ENCODE data around the gene CDK14.
A peak's percentile ranks its signal among the peaks of the same experiment; 100 is the strongest.

CDK14 gene

DNA sequence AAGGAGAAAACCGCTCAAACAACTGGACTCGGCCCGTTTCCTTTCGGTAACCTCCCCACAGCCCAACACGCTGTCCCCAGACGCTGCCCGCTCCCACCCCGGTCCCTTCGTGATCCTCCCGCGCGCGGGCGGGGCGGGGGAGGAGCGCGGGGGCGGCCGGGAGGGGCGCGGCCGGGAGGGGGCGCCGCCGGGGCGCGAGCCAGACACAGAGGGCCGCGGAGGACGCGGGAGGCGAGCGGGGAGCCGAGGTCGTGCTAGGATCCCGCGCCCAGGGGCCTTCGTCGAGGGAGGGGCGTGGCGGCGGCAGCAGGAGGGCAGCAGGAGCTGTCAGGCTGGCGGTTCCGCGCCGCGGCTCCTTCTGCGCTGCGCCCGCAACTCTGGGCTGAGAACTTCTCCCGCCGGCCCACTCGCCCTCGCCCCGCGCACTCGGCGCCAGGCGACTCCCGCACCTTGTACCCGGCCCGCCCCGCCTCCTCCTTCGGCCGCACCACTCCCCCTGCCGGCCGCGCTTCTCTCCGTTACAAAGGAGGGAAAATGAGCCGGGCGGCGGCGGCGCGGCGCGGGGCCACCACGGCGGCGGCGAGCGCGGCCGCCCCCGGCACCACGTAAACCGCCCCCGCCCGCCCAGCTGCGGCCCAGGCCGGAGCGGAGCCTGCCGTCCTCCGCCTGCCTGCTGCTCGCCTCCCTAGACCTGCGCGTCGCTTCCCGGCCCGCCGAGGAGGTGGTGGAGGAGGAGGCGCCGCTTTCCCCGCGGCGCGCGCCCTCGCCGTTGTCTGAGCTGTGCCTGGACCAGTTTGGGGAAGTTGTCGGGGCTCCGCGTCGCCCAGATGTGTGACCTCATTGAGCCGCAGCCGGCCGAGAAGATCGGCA, at the start of gene CDK14:
Gene CDK14 (plus strand): TSS at position 521 of the 870 bp plus-strand sequence. CDS start 307 bp downstream, at position 828.
- peak; percentile 21 for DNase-seq

DNA sequence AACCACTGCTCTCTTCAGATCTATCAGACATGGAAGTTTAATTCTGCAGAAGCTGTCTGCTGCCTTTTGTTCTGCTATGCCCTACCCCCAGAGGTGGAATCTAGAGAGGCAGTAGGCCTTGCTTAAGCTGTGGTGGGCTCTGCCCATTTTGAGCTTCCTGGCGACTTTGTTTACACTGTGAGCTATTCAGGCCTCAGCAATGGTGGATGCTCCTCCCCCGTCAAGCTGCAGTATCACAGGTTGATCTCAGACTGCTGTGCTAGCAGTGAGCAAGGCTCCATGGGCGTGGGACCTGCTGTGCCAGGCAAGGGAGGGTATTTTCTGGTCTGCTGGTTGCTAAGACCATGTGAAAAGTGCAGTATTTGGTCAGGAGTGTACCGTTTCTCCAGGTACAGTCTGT, 45.1 kb upstream of the CDK14 start:
- no peak for DNase-seq

DNA sequence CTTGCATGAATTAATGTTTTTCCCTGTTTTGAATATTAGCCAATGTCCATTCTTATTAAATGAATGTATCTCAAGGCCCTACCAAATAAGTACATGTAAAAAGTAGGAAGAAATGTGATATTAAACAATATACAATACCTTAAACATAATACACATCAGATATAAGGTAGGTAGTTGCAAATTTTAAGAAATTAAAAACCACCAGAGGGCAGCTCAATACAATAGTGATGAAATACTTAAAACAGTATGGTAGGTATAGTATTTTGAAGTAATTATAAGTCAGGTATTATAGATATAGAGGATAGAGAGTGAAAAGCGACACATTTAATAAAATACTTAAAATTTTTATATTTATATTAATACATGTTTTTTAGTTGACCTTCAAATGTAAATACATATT, 43.6 kb upstream of the CDK14 start:
- no peak for DNase-seq

DNA sequence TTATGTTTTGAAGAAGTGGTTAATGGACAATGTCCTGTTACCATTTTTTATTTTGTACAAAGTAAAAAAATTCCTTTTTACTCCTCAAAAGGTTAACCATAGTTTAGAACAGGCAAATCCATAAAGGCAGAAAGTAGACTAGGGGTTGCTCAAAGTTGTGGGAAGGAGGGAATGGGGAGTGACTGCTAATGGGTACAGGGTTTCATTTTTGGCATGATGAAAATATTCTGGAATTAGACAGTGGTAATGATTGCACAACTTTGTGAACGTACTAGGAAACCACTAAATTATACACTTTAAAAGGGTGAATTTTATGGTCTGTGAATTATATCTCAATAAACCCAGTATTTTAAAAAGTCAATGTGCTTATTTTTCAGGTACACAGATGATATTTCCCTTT, 35.4 kb upstream of the CDK14 start:
- no peak for DNase-seq

DNA sequence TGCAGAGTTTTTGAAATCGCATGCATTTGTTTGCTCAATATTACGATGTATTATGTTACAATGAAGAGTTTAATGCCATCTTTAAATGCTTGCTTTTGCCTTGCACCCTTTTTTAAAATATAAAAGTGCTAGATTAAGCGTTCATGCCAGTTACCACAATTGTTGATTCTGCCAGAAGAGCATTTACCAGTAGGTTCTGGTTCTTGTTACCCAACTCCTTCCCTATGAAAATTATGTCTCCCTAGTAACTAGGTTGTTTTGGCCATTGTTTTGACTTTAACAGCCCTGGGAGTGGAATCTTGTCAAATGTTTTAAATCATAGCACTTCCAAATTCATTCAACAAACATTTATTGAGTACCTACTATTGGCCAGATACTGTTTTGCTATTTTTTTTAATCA, 32.8 kb upstream of the CDK14 start:
- no peak for DNase-seq

DNA sequence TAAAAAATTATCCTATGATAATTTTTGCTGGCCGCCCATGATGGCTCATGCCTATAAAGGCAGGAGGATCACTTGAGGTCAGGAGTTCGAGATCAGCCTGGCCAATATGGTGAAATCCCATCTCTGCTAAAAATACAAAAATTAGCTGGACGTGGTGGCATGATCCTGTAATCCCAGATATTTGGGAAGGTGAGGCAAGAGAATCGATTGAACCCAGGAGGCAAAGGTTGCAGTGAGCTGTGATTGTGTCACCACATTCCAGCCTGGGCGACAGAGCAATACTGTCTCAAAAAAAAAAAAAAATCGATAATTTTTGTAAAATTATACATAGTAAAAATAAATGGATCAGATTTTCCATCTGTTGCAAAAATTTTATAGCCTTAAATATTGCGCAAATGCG, 31.7 kb upstream of the CDK14 start:
- no peak for DNase-seq

DNA sequence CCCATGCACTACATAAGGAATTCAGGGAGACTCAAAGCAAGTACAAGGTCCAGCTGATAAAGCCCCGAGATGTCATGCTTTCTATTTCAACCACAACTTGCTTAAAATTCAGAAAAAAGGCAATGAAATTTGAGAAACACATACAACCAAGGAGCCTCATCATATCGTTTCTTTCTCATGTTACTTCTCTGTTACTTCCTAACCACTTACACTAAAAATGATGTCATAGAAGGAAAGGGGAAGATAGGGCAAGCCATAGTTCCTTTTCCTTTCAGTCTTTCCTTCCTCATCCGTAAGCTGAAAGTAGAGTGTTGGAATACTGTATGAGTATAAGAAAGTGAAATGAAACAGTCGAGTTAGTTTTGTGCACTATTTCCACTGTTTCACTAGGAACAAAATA, 27.9 kb upstream of the CDK14 start:
- DNase-seq, result no peak

DNA sequence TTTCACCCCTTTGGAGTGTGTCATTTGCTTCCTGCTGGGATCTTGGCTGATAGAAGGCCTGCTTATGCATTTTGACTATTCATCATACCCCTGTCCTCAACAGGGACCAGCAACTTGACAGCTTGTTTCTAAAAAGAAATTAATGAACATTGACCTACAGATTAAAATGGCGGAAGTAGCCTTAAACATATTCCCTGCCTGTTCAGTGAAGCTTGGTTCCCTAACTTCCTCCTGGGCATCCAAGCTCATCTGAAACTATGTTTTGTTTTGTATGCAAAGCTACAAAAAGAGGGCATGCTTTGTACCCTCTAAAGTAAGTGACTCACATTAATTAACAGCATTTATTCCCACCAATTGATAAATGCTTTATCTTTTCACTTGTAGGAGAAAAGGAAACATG, 26.8 kb upstream of the CDK14 start:
- DNase-seq, result no peak

DNA sequence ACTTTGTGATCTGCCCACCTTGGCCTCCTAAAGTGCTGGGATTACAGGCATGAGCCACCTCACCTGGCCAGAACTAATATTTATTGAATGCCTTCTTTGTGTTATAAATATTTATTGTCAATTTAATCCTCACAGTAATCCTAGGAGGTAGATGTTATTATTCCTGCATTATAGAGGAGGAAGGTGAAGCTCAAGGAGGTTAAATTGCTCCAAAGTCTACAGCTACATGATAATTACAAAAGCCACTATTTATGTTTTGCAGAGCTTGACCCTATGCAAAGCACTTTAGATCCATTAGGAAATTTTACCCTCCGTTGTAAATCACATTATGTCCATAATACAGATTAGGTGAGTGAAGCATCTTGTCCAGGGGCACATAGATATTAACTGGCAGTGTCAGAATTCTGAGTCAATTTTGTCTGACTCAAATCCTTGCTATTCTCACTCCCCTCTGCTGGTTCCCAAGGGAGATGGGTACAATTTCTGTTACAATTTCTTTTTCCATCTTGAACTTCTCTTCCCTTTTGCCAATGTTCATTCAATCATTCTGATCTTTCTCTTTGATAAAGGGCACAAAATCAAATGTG, 25.7 kb upstream of the CDK14 start:
- no peak for DNase-seq

DNA sequence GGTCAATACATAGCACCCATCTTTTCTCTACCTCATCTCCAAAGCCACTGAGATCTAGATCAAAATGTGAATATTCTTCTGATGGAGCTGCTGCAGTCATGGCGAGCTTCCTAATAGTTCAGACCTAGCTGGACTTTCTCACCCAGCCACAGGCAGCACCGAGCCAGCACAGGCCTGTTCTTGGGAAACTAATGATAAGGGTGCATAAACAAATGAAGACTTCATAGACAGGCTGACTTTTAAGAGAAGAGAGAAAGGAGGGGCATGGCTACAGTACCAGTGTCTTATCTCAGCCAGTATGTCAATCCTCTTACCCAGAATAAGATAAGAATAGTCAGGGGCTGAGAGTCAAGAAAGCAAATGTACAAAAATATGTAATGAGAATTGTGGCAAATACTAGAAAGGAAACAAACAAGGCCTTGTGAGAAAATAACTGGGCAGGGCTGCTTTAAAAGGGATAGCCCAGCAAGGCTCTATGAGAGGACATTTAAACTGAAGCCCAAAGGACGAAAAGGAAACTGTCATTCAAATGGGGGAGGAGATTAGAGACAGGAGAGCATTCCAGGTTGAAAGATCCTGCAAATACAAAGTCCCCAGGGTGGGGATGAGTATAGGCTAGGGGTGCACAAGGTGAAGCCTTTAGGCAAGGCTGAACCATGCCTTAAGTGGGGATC, 21.8 kb upstream of the CDK14 start:
- DNase-seq, result no peak

DNA sequence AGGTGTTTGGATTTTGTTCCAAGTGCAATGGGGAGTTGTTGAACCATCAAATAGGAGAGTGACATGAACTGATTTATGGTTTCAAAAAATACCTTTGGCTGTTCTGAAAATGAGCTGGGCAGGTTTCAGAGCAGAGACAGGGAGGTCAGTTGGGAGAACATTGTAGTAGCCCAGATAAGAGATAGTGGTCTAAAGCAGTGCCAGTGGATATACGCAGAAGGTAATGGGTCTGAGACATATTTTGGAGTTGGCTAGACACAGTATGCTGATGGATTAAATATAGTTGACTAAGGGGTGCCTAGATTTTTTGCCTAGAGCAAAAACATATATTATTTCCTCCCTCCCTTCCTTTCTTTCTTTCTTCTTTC, 21.3 kb upstream of the CDK14 start:
- no peak for DNase-seq

DNA sequence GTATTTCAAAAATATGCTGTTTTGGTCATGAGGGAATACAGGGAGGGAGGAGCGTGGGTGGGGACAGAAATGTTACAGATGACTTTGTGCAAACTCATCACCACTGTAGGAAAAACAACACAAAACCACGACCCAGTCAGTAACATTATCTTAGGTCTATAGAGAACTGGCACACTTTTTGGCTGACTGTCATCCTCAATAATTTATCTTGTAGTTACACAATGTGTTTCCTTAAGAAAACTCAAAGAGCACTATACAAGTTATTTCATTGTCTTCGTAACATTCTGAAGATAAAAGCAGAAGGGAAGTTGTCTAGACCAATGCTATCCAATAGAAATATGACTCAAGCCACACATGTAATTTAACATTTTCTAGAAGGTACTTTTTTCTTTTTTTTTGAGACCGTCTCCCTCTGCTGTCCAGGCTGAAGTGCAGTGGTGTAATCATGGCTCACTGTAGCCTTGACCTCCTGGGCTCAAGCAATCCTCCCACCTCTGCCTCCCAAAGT, 16.9 kb upstream of the CDK14 start:
- no peak for DNase-seq

DNA sequence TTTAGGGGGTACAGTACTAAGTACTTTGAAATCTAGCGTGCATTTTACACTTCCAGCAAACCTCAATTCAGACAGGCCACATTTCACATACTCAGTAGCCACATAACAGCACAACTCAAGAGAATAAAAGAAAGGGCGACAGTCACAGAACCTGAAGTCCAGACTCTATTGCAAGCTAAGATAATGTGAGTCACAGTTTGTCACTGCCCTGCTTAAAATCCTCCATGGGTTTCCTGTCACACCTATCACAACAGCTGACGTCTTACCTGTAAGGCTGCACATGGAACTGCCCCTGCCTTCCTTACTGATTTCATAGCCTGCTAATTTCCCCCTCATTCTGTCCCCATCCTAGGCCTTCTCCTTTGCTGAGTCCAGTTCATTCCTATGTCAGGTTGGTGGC, 16.1 kb upstream of the CDK14 start:
- DNase-seq, result no peak

DNA sequence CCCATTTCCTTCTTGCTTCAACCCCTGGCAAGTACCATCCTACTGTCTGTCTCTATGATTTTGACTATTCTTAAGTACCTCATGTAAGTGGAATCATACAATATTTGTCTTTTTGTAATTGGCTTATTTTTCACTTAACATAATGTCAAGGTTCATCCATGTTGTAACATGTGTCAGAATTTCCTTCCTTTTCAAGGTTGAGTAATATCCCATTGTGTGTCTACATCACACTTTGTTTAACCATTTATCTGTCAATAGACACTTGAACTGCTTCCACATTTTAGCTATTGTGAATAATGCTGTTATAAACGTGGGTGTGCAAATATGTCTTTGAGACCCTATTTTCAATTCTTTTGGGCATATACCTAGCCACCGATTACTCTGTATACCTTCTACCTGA, 14.0 kb upstream of the CDK14 start:
- no peak for DNase-seq

DNA sequence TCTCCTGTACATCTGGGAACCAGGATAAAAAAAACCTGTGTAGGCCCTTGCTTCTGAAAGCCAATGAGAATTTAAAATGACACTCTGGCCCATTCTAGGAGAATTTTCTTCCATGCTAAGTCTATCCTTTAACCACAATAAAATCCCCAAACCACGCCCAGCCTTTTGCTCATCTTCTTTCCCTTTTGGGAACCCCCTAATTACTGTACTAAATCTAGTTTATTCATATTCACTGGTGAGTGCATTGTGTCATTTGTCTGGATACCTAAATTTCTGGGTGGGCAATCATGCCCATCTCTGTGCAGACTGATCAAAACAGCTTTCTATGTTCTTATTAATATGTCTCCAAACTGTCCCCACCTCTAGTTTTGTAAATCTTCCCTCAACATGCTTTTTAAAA, 11.7 kb upstream of the CDK14 start:
- no peak for DNase-seq

DNA sequence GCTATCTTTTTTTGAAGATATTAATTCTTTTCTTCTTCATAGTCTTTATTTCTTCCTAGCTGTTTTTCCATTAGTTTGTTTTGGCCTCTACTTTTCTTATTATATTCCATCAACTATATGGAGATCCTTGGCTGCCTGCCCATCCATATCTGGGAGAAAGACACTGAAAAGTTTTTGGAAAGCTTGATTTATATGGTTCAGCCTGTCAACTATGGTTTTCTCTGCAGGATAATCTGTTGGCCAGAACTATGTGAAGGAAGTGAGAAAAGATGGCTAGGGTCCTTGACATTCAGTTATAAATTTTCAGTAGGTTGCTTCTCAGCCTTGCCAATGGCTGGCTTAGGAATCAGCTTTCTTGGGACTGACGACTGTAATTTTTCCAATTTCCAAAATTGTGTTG, 10.0 kb upstream of the CDK14 start:
- DNase-seq, result no peak

DNA sequence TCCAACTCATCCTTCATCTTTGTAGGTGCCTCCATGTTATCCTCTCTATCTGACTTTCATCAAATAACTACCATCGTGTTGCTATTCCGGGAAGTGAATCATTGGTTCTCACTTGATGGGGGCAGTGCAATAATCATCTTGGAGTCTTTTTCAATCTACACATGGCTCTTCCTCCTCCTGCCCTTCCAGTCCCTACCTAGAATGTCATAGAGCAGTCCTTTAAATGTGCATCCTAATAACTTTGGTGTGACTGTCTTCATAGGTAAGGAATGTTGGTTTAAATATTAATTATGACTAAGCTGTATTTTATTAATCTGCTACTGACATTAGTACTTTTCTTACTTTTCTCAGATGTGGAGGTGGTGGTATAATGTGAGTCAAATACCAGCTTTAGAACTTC, 8.4 kb upstream of the CDK14 start:
- DNase-seq, result no peak

DNA sequence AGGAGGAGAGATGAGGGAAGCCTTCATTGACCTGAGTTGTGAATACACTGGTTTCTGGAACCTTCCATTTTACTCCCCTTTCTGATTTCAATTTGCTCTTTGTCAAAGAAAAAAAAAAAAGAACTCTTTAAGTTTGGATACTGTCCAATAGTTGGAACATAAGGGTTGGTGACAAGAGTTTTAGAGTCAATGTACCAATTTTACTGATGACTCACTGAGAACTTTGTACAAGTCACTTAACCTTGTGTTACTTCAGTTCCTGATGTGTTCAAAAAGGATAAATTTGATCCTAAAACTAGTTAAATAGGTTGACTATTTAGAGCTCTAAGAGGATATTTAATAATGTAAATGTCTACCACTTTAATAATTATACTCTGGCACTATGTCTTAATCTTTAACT, 4.1 kb upstream of the CDK14 start:
- DNase-seq, result no peak

DNA sequence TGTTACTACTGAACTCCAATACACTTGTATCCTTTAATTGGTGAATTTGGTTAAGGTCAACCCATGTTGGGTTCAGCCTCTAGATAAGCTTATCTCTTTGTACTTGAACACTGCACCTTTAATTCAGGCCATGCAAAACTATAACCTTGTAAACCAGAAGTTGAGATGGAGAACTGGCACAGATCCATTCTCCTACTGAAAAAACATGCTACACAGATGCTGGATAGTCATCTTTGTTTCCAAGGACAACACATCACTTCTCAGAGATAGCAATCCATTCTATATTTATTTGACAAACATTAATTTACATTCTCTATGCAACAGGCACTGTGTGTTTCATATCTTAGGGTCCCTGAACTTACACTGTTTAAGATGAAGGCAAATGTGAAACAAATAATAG, 2.9 kb upstream of the CDK14 start:
- DNase-seq, result no peak

DNA sequence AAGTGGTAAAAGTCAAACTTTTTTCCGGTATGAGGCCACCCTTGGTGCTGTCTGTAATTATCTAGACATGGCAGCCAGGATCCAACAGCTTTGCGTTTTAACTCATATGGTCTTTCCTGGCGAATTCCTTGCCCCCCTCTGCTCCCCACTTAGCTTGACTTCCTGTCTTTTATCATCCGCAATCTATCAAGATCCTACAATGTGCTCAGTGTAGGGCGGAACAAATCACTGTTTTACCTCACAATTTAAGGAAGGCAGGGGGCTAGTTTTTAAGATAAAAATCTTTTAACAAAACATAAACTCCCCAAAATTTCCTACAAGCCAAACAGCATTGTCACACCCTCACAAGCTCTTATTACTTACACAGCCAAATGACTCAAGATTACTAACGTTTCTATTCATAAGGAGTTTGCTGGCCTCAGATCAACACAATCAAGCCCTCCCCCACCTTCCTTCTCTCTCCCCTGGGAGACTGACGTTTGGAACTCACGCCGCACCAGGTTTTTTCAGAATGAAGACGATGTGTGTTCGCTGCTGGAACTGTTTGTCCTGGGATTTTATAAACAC, 1.3 kb upstream of the CDK14 start:
- DNase-seq, result no peak

DNA sequence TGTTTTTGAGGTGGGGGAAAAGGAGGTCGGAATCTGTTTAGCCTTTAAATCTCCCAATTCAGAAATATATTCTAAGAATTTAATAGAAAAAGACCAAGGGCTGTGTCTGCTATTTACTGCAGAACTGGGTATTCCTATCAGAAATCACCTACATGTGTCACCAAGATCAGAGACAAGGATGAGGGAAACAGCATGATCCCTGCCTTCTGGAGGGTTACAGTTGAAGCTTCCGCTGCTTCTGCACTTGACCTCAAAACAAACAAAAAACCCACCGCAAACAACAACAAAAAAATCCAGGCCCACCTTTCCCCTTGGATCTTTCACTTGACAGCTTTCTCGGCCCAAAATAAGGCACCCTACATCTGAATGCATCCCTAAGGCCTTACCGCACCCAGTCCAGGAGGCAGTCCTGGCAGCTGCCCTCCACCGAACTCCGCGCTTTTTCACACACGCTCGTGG, 750 bp upstream of the CDK14 start:
- DNase-seq, result no peak

DNA sequence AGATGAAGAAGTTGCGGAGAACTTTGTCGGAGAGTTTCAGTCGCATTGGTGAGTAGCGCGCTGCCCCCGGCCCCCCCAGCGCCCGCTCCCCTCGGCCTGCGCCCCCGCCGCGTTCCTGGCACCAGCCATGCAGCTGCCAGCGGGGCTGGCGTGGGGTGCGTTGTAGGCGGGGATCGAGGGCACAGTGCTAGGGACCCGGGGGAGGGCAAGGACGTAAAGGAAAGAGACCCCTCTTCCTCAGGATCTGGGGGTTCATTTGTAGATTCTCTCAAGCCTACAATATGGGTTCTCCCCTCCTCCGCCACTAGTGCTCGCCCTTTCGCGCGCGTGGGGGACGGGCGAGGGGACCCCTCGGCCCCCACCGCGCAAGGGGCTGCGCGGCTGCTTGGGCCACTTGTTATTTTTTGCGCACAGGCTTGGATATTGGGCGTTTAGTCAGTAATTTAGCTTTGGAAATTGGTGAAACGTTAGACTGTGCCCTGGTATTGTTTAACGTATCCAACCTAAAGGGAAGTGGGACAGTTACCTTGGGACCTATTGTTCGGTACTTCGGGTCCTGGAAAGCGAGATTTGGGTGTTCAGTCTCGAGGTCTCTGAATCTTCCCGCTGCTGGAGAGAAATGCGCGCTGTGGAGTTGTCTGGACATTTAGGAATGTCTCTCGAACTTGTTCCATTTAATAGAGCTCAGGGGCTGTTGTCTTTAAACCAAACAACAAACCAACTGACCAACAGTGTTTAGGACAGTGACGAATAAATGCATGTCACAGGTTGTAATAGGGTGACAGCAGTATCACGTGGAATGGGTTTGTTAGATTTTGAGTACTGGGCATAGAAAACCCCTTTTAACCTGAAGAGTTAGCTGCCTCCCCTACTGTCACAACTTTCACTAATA, 796 bp downstream of the CDK14 start:
- DNase-seq, result no peak
